ENCODE measurements around the gene PECR.

DNA sequence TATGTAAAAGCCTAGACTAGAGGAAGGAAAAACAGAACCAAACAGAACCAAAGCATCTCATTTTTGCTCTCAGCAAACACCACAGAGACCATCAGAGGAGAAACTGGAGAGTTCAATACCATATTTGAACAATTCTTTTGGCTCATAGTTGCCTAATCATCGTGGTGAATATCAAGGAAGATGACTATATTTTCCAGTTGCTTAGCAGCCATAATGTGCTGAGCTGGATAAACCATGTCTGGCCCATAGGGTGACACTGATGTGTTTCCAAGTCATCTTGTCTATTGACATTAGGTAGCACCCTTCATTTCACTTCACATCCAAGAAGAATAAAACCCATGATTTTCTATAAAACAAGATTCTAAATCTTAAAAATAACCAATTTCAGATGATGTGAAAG, 21.6 kb upstream of the PECR start:
- no peak for TF ChIP-seq POLR2A (IDR thresholded peaks at IDR 0.05)
- TF ChIP-seq EP300 (IDR thresholded peaks at IDR 0.05), result no peak
- TF ChIP-seq, protein P1, sequence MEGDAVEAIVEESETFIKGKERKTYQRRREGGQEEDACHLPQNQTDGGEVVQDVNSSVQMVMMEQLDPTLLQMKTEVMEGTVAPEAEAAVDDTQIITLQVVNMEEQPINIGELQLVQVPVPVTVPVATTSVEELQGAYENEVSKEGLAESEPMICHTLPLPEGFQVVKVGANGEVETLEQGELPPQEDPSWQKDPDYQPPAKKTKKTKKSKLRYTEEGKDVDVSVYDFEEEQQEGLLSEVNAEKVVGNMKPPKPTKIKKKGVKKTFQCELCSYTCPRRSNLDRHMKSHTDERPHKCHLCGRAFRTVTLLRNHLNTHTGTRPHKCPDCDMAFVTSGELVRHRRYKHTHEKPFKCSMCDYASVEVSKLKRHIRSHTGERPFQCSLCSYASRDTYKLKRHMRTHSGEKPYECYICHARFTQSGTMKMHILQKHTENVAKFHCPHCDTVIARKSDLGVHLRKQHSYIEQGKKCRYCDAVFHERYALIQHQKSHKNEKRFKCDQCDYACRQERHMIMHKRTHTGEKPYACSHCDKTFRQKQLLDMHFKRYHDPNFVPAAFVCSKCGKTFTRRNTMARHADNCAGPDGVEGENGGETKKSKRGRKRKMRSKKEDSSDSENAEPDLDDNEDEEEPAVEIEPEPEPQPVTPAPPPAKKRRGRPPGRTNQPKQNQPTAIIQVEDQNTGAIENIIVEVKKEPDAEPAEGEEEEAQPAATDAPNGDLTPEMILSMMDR (IDR thresholded peaks at IDR 0.05), result no peak
